GM21528 (cell line): ENCODE measurements around the gene PSMB5.

Experiments used
- ATAC-seq: cut with Tn5 transposase; IDR thresholded peaks from one replicate; pipeline ENCODE4 v1.9.1; 2021; ENCODE audit warnings: mild to moderate bottlenecking, moderate library complexity; ENCODE audit not compliant: unreplicated experiment, low FRiP score

Gene PSMB5

GRCh38 chr14:22996768-22997654 lies 37.7 kb downstream of the PSMB5 start:
- no peak for ATAC-seq

- no peak for ATAC-seq
These were observed 38.6 kb downstream of the PSMB5 start for GRCh38 chr14:22995889-22996625.

DNA sequence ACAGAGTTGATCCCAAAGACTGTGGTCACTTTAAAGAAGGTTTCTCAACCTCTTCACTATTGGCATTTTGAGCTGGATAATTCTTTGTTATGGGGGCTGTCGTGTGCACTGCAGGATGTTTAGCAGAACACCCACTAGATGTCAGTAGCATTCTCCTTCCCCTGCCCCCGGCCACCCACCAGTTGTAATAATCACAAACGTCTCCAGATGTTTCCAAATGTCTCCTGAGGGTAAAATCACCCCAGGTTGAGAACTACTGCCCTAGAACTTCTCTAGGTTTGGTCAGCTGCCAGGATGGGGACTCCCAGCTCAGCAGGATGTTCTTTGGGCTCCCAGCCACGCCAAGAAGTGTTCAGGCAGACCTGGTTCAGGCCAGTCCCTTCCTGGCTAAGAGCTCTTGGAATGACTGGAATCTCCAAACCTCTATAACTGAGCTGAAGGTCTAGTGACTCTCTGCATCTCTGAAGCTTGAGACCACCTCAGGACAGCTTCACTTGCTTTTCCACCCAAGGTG lies 39.9 kb downstream of the PSMB5 start:
- no peak for ATAC-seq

- no peak for ATAC-seq
These were observed 41.2 kb downstream of the PSMB5 start for GRCh38 chr14:22993517-22993916.

GRCh38 chr14:22991852-22992251 lies 42.8 kb downstream of the PSMB5 start:
- no peak for ATAC-seq

- no peak for ATAC-seq
These were observed 47.4 kb downstream of the PSMB5 start for GRCh38 chr14:22987291-22987690.

GRCh38 chr14:22986508-22987054 lies 48.1 kb downstream of the PSMB5 start:
- ATAC-seq, result no peak

GRCh38 chr14:22985894-22986507 lies 48.7 kb downstream of the PSMB5 start:
- ATAC-seq, result no peak

DNA sequence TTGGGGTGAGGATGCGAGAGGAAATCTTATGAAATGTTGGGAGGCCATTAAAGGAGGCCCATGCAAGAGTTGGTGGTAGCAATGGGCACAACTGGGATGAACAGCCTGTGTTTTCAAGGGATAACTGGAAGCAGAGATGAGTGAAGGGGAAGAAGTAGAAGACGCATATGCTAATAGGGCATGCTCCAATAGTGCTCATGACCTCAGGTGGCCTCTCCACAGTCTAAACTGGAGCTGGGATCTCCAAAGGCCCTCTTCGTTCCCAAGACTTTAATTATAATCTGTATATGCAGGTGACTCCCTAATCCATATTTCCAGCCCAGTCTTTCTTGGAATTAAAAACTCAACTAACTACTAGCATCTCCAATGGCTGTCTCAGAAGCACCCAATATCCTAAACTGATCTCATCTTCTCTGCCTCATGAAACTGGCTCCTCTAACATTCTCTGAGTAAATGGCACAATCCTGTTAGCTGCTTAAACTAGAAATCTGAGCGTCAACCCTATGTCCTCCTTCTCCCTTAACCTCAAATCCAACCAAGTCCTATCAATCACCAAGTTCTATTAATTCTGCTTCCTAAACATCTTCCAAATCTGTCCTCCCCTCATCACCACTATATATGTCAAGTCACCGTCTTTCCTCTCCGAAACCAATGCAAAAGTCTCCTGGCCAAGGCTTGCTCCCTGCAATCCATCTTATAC lies 49.6 kb downstream of the PSMB5 start:
- no peak for ATAC-seq

DNA sequence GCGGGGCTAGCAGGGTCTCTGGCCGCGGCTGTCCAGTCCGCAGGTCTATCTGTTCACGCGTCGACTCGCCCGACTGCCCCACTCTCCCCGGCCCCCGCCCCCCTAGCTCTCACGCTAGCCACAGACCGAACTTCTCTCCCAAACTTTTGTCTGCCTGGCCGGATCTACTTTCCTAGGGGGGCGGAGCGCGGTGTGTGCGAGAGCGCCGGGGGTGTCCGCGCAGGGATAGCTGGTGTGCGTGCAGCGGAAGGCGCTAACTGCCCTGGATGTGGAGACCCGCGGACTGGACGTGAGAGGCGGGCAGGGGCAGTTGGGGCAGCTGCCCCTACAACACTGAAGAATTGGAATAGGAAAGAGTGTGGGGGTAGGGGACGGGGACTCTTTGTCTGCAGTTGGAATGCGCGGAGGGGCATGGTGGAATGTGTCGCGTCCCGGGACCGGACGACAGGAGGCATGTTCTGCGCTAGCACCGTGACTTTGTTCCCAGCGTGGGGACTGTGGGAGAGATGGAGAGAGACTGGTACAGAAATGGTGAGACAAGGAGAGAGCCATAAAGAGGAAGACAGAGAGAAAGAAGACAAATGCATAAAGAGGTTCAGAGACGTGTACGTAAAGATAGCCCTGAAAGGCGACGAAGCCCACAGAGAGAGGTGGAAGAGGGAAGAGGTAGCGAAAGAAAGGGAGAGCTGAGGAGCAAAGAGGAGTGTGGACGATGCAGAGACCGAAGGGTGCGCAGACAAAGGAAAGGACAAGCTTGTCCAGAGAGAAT lies 52.0 kb downstream of the PSMB5 start, which contains the start of gene AJUBA:
Gene AJUBA (minus strand): TSS at position 75 of the 769 bp plus-strand sequence. CDS start 285 bp downstream, outside the sequence.
- ATAC-seq, result no peak

DNA sequence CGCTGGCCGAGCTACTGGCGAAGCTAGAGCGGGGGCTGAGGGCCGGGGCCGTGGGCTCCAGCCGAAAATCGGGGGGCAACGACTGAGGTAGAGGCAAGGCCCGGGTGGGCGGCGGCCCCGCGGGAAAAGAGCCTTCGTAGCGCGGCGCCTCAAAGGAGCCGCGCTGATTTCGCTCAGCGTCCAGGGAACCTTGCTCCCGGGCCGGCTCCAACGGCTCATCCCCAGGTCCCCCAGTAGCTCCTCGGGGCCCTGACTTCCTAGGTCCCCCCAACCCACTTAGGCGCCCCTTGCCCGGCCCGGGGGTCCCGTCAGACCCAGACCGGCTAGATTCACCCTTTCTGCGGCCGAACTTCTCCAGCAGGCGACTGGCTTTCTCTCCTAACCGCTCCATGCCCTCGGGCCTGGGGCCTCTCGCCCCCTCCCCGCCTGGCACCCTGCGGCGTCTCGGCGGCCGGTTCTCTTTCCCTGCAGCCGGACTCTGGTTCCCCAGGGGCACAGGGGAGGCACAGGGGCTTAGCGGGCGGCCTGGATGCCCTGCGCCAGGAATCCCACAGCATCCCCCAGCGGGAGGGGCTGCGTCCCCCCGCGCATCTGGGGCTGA lies 52.7 kb downstream of the PSMB5 start:
- no peak for ATAC-seq

DNA sequence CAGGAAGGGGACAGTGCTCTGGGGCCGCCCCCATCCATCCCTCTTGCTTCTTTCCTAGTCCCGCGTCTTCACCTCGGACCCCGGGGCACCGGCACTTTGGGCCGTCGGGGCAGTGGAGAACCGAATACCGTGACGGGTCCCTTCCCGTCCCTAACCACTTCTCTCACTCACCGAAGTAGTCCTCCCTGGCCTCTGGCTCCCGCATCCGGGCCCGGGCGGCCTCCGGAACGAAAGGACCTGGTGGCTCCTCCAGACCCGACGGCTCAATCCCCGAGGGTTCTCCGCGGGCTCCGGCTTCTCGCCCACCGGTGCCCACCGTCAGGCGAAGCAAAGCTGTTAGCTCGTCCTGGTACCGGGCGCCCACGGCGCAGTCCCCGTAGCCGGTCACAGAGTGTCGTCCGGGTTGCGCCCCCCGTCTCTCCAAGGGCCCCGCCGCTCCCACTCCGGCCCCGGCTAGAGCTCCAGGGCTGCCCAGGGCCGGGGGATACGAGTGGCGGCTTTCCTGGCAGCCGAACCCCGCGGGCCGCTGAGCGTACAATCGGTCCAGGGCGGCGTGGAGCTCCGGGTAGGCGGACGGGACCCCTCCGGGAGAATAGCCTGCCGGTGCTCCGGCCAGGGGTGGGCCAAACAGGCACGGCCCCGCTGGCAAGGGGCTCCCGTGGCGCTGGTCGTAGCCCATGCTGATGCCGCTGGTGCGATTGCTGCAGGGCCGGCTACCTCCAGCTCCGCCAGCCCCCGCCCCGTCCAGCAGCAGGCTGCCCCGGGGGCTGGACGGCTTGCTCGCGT lies 53.4 kb downstream of the PSMB5 start:
- ATAC-seq, result no peak

GRCh38 chr14:22980672-22981089 lies 54.0 kb downstream of the PSMB5 start:
- no peak for ATAC-seq

- no peak for ATAC-seq
These were observed 54.8 kb downstream of the PSMB5 start for GRCh38 chr14:22979748-22980392.

- no peak for ATAC-seq
These were observed 55.6 kb downstream of the PSMB5 start for GRCh38 chr14:22978981-22979671.

- no peak for ATAC-seq
These were observed 56.2 kb downstream of the PSMB5 start for GRCh38 chr14:22978487-22978837.
